Kidney (tissue), 14 donors: ENCODE results near the gene ARHGEF28. TPM values are rescaled to one million over a fixed set of nuclear protein-coding genes. Genes with fewer than 3 reads are reported as not detected.

ENCODE experiments used
- DNase-seq, 5 donors: peaks; one replicate each; pipeline ENCODE4 v3.0.0-alpha.2; 2013 to 2020
- FAIRE-seq: peaks from 2 replicates; lab custom pipeline; 2012; peaks lifted over from hg19 to GRCh38; lab: Jason Lieb, UNC
- H3K27ac ChIP-seq, 2 donors: one replicate each; pipeline ENCODE4 v1.7.0; 2013; ENCODE audit warnings: low read depth in 2 of 2, low read length in 2 of 2, inconsistent platforms in 1 of 2
- H3K27me3 ChIP-seq: one replicate; pipeline ENCODE4 v1.7.1; 2013; ENCODE audit warnings: low read length, inconsistent platforms; ENCODE audit not compliant: control insufficient read depth, insufficient read depth
- H3K36me3 ChIP-seq, 3 donors: one replicate each; pipeline versions ENCODE4 v1.7.0 to v1.7.1; 2013; ENCODE audit warnings: low read length in 3 of 3, control low read depth in 1 of 3, inconsistent platforms in 1 of 3; ENCODE audit not compliant: insufficient read depth in 3 of 3, control insufficient read depth in 2 of 3
- H3K4me1 ChIP-seq, 3 donors: one replicate each; pipeline versions ENCODE4 v1.7.0 to v1.7.1; 2013; ENCODE audit warnings: low read length in 3 of 3, inconsistent platforms in 1 of 3, low read depth in 1 of 3; ENCODE audit not compliant: control insufficient read depth in 2 of 3, insufficient read depth in 2 of 3
- H3K4me3 ChIP-seq, 3 donors: one replicate each; pipeline versions ENCODE4 v1.7.0 to v1.8.1; 2013; ENCODE audit warnings: low read length in 3 of 3, control low read depth in 1 of 3, inconsistent platforms in 1 of 3
- H3K9ac ChIP-seq, 3 donors: one replicate each; pipeline versions ENCODE4 v1.7.0 to v1.7.1; 2013; ENCODE audit warnings: low read length in 3 of 3, control low read depth in 1 of 3, inconsistent platforms in 1 of 3
- H3K9me3 ChIP-seq, 3 donors: one replicate each; pipeline versions ENCODE4 v1.7.0 to v1.7.1; 2013; ENCODE audit warnings: low read length in 3 of 3, control low read depth in 1 of 3, inconsistent platforms in 1 of 3; ENCODE audit not compliant: control insufficient read depth in 2 of 3, insufficient read depth in 1 of 3
- CTCF ChIP-seq: IDR thresholded peaks from 3 replicates; pipeline ENCODE4 v1.5.1; 2012; ENCODE audit warnings: mild to moderate bottlenecking, moderate library complexity, borderline replicate concordance; ENCODE audit not compliant: insufficient read depth; ENCODE audit errors: extremely low read depth
- intact Hi-C: fragments of 100-400 bp; cut with DNase I; formaldehyde crosslinking; loops from one replicate; pipeline ENCODE4 v1.11.1; 2022
- polyA plus RNA-seq: library from polyadenylated mRNA; stranded (reverse); fragments of 350-450 nt; fragmentation: Illumina TruSeq; extraction: RNeasy Lipid Tissue Mini Kit (QIAGEN cat#74804); gene quantifications from one replicate; pipeline ENCODE4 v1.2.3, GENCODE V29; 2014; ENCODE audit warnings: low read depth, low replicate concordance; ENCODE audit not compliant: insufficient read depth
- total RNA-seq: library from RNA; stranded (reverse); fragmentation: NEBNext Ultra II Directional; extraction: Animal tissue kit (Norgen Biotek cat#: 25700); gene quantifications from one replicate; pipeline ENCODE4 v1.2.1, GENCODE V29; 2021
- donor health status: control.
- donor health status: control.
- donor health status: control.
- donor health status: control.
- donor health status: control.
- donor health status: DM: yes; HTN: yes; CAD: no.
- donor health status: Normal renal cell carcinoma (clear cell type).

ARHGEF28 gene
- total and polyA plus RNA-seq, 2 donors from 2014 or later: 21.9 to 66.3 TPM

- FAIRE-seq: no peak
- Histone ChIP-seq H3K4me3 (no peak overlapping the region), H3K9me3 (no peaks in the 10 kb centered on the region), H3K27ac (no peak overlapping the region), H3K4me1 (peaks cover 0 to 7% (median 4%) of the 10 kb centered on the region in 3 donors), H3K9ac (no peak overlapping the region), H3K36me3 (peaks cover 8 to 37% (median 32%) of the 10 kb centered on the region in 3 donors), H3K27me3 (no peaks in the 10 kb centered on the region)
- intact Hi-C loops: no loop called here
- no peak for DNase-seq
- TF ChIP-seq CTCF: no peak
These were observed 235.5 kb downstream of the ARHGEF28 start for GRCh38 chr5:73861313-73861988.

- no peak for FAIRE-seq
- Histone ChIP-seq H3K36me3 (peaks cover 10 to 45% (median 38%) of the 10 kb centered on the region in 3 donors), H3K4me3 (no peak overlapping the region), H3K9me3 (no peaks in the 10 kb centered on the region), H3K27ac (no peak overlapping the region), H3K27me3 (no peaks in the 10 kb centered on the region), H3K9ac (no peak overlapping the region), H3K4me1 (peaks cover 0 to 7% (median 4%) of the 10 kb centered on the region in 3 donors)
- intact Hi-C loops: no loop called here
- no peak for TF ChIP-seq CTCF
- DNase-seq: no peak
These were observed 236.8 kb downstream of the ARHGEF28 start for GRCh38 chr5:73862796-73863195.

GRCh38 chr5:73863876-73864275 lies 237.9 kb downstream of the ARHGEF28 start:
- Histone ChIP-seq H3K4me3 (no peak overlapping the region), H3K27me3 (no peaks in the 10 kb centered on the region), H3K9me3 (no peaks in the 10 kb centered on the region), H3K27ac (no peak overlapping the region), H3K36me3 (peaks cover 5 to 39% (median 31%) of the 10 kb centered on the region in 3 donors), H3K9ac (no peak overlapping the region), H3K4me1 (peaks cover 0 to 4% (median 0%) of the 10 kb centered on the region in 3 donors)
- TF ChIP-seq CTCF: no peak
- DNase-seq: no peak
- FAIRE-seq: no peak
- intact Hi-C loops: no loop called here
